Measurements from ENCODE around the gene FAM83G.

DNA sequence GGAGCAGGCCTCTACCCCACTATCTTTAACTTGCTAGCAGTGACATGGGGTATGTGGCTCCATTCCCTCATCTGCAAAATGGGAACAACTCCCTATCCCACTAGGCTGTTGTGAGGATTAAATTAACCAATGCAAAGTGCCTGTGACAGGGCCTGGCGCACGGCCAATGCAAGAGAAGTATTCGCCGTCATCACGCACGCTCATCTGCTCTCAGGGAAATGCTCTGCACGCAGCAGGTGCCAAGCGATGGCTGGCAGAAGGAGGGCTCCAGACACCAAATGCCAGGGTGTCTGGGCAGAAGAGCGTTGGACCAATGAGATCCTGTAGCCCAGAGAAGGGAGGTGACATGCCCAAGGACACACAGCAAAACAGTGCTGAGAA, 17.3 kb downstream of the FAM83G start:
- TF ChIP-seq ZNF384 (IDR thresholded peaks at IDR 0.05) (no peak), FOXA1 (IDR thresholded peaks at IDR 0.05) (no peak), SP1 (IDR thresholded peaks at IDR 0.05) (no peak), ARNT (IDR thresholded peaks at IDR 0.05) (no peak), TARDBP (IDR thresholded peaks at IDR 0.05) (no peak), SUZ12 (IDR thresholded peaks at IDR 0.05) (no peak), BHLHE40 (IDR thresholded peaks at IDR 0.05; ENCODE audit: borderline replicate concordance) (no peak)

All from HEK293T (cell line).